T-cell (primary cell): ENCODE data around the gene ARAP1. TPM values are rescaled to one million over a fixed set of nuclear protein-coding genes. Genes with fewer than 3 reads are reported as not detected.

Source experiments
- ATAC-seq, 4 experiments: fragments of 200-7000 bp in 3 of 4; fragments of 150-1000 bp in 1 of 4; cut with Tn5 transposase; replicated peaks in 1 of 4; 1 replicate in 3 of 4; 2 replicates in 1 of 4; pipeline ENCODE4 v1.10.0; 2021; ENCODE audit warnings: moderate library complexity in 3 of 4, mild to moderate bottlenecking in 2 of 4, moderate number of reproducible peaks in 1 of 4
- CTCF ChIA-PET, 2 donors: fragments of 300-600 bp; sonication (Branson Sonifier 250); formaldehyde crosslinking; loops; one replicate each; lab custom pipeline; 2022; ENCODE audit warnings: antibody characterized with exemption in 2 of 2; lab: Charles Lee
- POLR2A ChIA-PET, 2 donors: fragments of 300-600 bp; sonication (Branson Sonifier 250); formaldehyde crosslinking; loops; one replicate each; lab custom pipeline; 2022; ENCODE audit warnings: antibody characterized with exemption in 2 of 2; lab: Charles Lee
- DNase-seq, 35 experiments: peaks; one replicate each; pipeline versions ENCODE4 v3.0.0 to v3.0.0-alpha.2; 2013 to 2023
- H3K27ac ChIP-seq: one replicate; pipeline ENCODE4 v1.5.1; 2013; ENCODE audit warnings: low read length
- H3K27me3 ChIP-seq, 2 experiments: replicated peaks in 1 of 2; 1 replicate in 1 of 2; 2 replicates in 1 of 2; pipeline versions ENCODE4 v1.6.1 to v1.7.0; 2013; ENCODE audit warnings: low read length in 1 of 2, mixed read lengths in 1 of 2; ENCODE audit not compliant: control insufficient read depth in 2 of 2, insufficient read depth in 2 of 2; ENCODE audit errors: extremely low read depth in 1 of 2
- H3K36me3 ChIP-seq, 2 donors: 1 replicate in 1 of 2; 2 replicates in 1 of 2; pipeline versions ENCODE4 v1.6.1 to v1.7.0; 2013; ENCODE audit warnings: low read length in 1 of 2; ENCODE audit not compliant: control insufficient read depth in 2 of 2, insufficient read depth in 1 of 2; ENCODE audit errors: extremely low read depth in 1 of 2
- H3K4me1 ChIP-seq, 2 experiments: 1 replicate in 1 of 2; 2 replicates in 1 of 2; pipeline versions ENCODE4 v1.6.1 to v1.7.0; 2013; ENCODE audit warnings: low read length in 2 of 2, mixed read lengths in 1 of 2; ENCODE audit not compliant: insufficient read depth in 2 of 2, control insufficient read depth in 1 of 2; ENCODE audit errors: extremely low read depth in 1 of 2
- H3K4me3 ChIP-seq, 2 donors: 1 replicate in 1 of 2; 2 replicates in 1 of 2; pipeline versions ENCODE4 v1.5.1 to v1.7.0; 2013; ENCODE audit warnings: mild to moderate bottlenecking in 2 of 2, low read length in 1 of 2, moderate library complexity in 1 of 2; ENCODE audit not compliant: control insufficient read depth in 1 of 2; ENCODE audit errors: extremely low read depth in 1 of 2
- H3K9me3 ChIP-seq: 2 replicates; pipeline ENCODE4 v1.7.0; 2013
- H3K27ac Mint-ChIP-seq, 2 donors: one replicate each; pipeline ENCODE4 v1.8.0; 2020 to 2021; ENCODE audit warnings: mild to moderate bottlenecking in 2 of 2, mixed read lengths in 2 of 2
- H3K27me3 Mint-ChIP-seq, 2 donors: one replicate each; pipeline ENCODE4 v1.8.0; 2021 to 2022; ENCODE audit warnings: mixed read lengths in 2 of 2
- H3K36me3 Mint-ChIP-seq: one replicate; pipeline ENCODE4 v1.8.0; 2021; ENCODE audit warnings: mixed read lengths
- H3K4me1 Mint-ChIP-seq, 3 donors: one replicate each; pipeline ENCODE4 v1.8.0; 2020 to 2022; ENCODE audit warnings: mixed read lengths in 3 of 3, mild to moderate bottlenecking in 1 of 3
- H3K4me3 Mint-ChIP-seq, 3 donors: one replicate each; pipeline ENCODE4 v1.8.0; 2020 to 2022; ENCODE audit warnings: mild to moderate bottlenecking in 3 of 3, mixed read lengths in 3 of 3, moderate library complexity in 3 of 3
- H3K9me3 Mint-ChIP-seq, 3 donors: one replicate each; pipeline ENCODE4 v1.8.0; 2020 to 2022; ENCODE audit warnings: mixed read lengths in 3 of 3
- WGBS: methylation state at CpG from one replicate; pipeline ENCODE4 v1.1.5; 2013; ENCODE audit warnings: missing lambda C conversion rate; ENCODE audit not compliant: insufficient coverage; 5-methylcytosine and 5-hydroxymethylcytosine counted together
- total RNA-seq, 35 experiments: library from RNA in 6 of 35; stranded (reverse) in 6 of 35; fragments of 120-200 nt in 1 of 35; gene quantifications; one replicate each; pipeline versions ENCODE4 v1.2.1 to v1.2.4 and lab custom pipeline; 2013 to 2026

The ARAP1 gene
- total RNA-seq, 5 donors from 2014 or later (not counting 1 experiment from before 2014, with no cell fraction given), result 117 to 162 (median 148) TPM

GRCh38 chr11:72641522-72642042 is 110.6 kb downstream of the ARAP1 start:
- H3K27me3 ChIP-seq, result peaks cover 5 to 59% of the 10 kb centered on the region in 2 experiments
- H3K9me3 Mint-ChIP-seq, result no peaks in the 10 kb centered on the region
- H3K4me1 Mint-ChIP-seq, result peaks cover 0 to 5% (median 0%) of the 10 kb centered on the region in 3 donors
- no peak overlapping the region for H3K4me3 ChIP-seq
- WGBS, result 56% methylated on average over 12 of the region's 12 CpGs
- POLR2A ChIA-PET, result no interaction called here
- ATAC-seq, result no peak
- H3K36me3 Mint-ChIP-seq, result no peaks in the 10 kb centered on the region
- H3K36me3 ChIP-seq, result no peaks in the 10 kb centered on the region
- CTCF ChIA-PET, result no interaction called here
- no peaks in the 10 kb centered on the region for H3K9me3 ChIP-seq
- DNase-seq, result no peak
- H3K27ac Mint-ChIP-seq, result no peak overlapping the region
- no peak overlapping the region for H3K4me3 Mint-ChIP-seq
- peaks cover 9 to 17% of the 10 kb centered on the region in 2 donors for H3K27me3 Mint-ChIP-seq
- H3K27ac ChIP-seq, result no peak overlapping the region
- peaks cover 0 to 18% of the 10 kb centered on the region in 2 experiments for H3K4me1 ChIP-seq

GRCh38 chr11:72639502-72640375 is 112.5 kb downstream of the ARAP1 start:
- Mint-ChIP-seq H3K36me3 (no peaks in the 10 kb centered on the region), H3K27me3 (peaks cover 15 to 20% of the 10 kb centered on the region in 2 donors), H3K4me3 (no peak overlapping the region), H3K27ac (no peak overlapping the region), H3K4me1 (peaks cover 0 to 5% (median 0%) of the 10 kb centered on the region in 3 donors), H3K9me3 (no peaks in the 10 kb centered on the region)
- Histone ChIP-seq H3K4me3 (no peak overlapping the region), H3K27me3 (peaks cover 5 to 62% of the 10 kb centered on the region in 2 experiments), H3K4me1 (peaks cover 0 to 18% of the 10 kb centered on the region in 2 experiments), H3K27ac (no peak overlapping the region), H3K36me3 (no peaks in the 10 kb centered on the region), H3K9me3 (no peaks in the 10 kb centered on the region)
- POLR2A ChIA-PET, result no interaction called here
- CTCF ChIA-PET, result no interaction called here
- DNase-seq (no peak), ATAC-seq (no peak)
- 72% methylated on average over 15 of the region's 23 CpGs for WGBS

GRCh38 chr11:72637926-72638325 is 114.3 kb downstream of the ARAP1 start:
- Histone ChIP-seq H3K9me3 (no peaks in the 10 kb centered on the region), H3K36me3 (no peaks in the 10 kb centered on the region), H3K4me1 (peaks cover 0 to 12% of the 10 kb centered on the region in 2 experiments), H3K27ac (no peak overlapping the region), H3K27me3 (peaks cover 5 to 57% of the 10 kb centered on the region in 2 experiments), H3K4me3 (no peak overlapping the region)
- H3K27me3 Mint-ChIP-seq, result peaks cover 13 to 17% of the 10 kb centered on the region in 2 donors
- ChIA-PET POLR2A (no interaction called here), CTCF (no interaction called here)
- no peaks in the 10 kb centered on the region for H3K36me3 Mint-ChIP-seq
- WGBS, result 82% methylated on average over 8 of the region's 8 CpGs
- no peak overlapping the region for H3K27ac Mint-ChIP-seq
- ATAC-seq (no peak), DNase-seq (no peak)
- no peaks in the 10 kb centered on the region for H3K9me3 Mint-ChIP-seq
- H3K4me1 Mint-ChIP-seq, result no peaks in the 10 kb centered on the region
- H3K4me3 Mint-ChIP-seq, result no peak overlapping the region

- Mint-ChIP-seq H3K9me3 (no peaks in the 10 kb centered on the region), H3K4me3 (no peak overlapping the region), H3K27me3 (peaks cover 13 to 17% of the 10 kb centered on the region in 2 donors), H3K4me1 (no peaks in the 10 kb centered on the region), H3K36me3 (no peaks in the 10 kb centered on the region), H3K27ac (peak overlapping the region in 1 of 2 donors; percentile 6)
- no peak for DNase-seq
- H3K27ac ChIP-seq, result no peak overlapping the region
- CTCF ChIA-PET, result no interaction called here
- peaks cover 5 to 60% of the 10 kb centered on the region in 2 experiments for H3K27me3 ChIP-seq
- peaks cover 0 to 7% of the 10 kb centered on the region in 2 experiments for H3K4me1 ChIP-seq
- POLR2A ChIA-PET, result no interaction called here
- no peaks in the 10 kb centered on the region for H3K36me3 ChIP-seq
- no peak for ATAC-seq
- no peak overlapping the region for H3K4me3 ChIP-seq
- H3K9me3 ChIP-seq, result no peaks in the 10 kb centered on the region
- no CpG with 5 or more reads among the region's 2 CpGs for WGBS
These were observed 115.0 kb downstream of the ARAP1 start for GRCh38 chr11:72637198-72637597.

GRCh38 chr11:72636376-72636775 is 115.8 kb downstream of the ARAP1 start:
- DNase-seq (no peak), ATAC-seq (no peak)
- Histone ChIP-seq H3K36me3 (no peaks in the 10 kb centered on the region), H3K27ac (no peak overlapping the region), H3K4me3 (no peak overlapping the region), H3K4me1 (no peaks in the 10 kb centered on the region), H3K9me3 (no peaks in the 10 kb centered on the region), H3K27me3 (peaks cover 5 to 55% of the 10 kb centered on the region in 2 experiments)
- H3K9me3 Mint-ChIP-seq, result no peaks in the 10 kb centered on the region
- POLR2A ChIA-PET, result interaction anchor here in 1 of 2 donors (0.6 kb wide), 1 partner anchor 660 kb away, joined by 3 read pairs; no protein-coding TSS in a partner anchor
- H3K27me3 Mint-ChIP-seq, result peaks cover 13 to 17% of the 10 kb centered on the region in 2 donors
- no peaks in the 10 kb centered on the region for H3K36me3 Mint-ChIP-seq
- 71% methylated on average over 2 of the region's 3 CpGs for WGBS
- no peak overlapping the region for H3K4me3 Mint-ChIP-seq
- CTCF ChIA-PET, result interaction anchor here (0.7 to 1.1 kb wide), 3 partner anchors 9 to 165 kb away, joined by 3 read pairs; no protein-coding TSS in a partner anchor
- no peak overlapping the region for H3K27ac Mint-ChIP-seq
- H3K4me1 Mint-ChIP-seq, result no peaks in the 10 kb centered on the region

GRCh38 chr11:72635933-72636332 is 116.3 kb downstream of the ARAP1 start:
- H3K36me3 Mint-ChIP-seq, result no peaks in the 10 kb centered on the region
- Histone ChIP-seq H3K36me3 (no peaks in the 10 kb centered on the region), H3K27me3 (peaks cover 5 to 52% of the 10 kb centered on the region in 2 experiments), H3K4me3 (no peak overlapping the region), H3K27ac (no peak overlapping the region), H3K4me1 (no peaks in the 10 kb centered on the region), H3K9me3 (no peaks in the 10 kb centered on the region)
- ChIA-PET CTCF (interaction anchor here (0.7 to 1.1 kb wide), 3 partner anchors 10 to 165 kb away, joined by 3 read pairs; no protein-coding TSS in a partner anchor), POLR2A (interaction anchor here in 1 of 2 donors (0.6 kb wide), 1 partner anchor 659 kb away, joined by 3 read pairs; no protein-coding TSS in a partner anchor)
- H3K27ac Mint-ChIP-seq, result no peak overlapping the region
- no peaks in the 10 kb centered on the region for H3K9me3 Mint-ChIP-seq
- ATAC-seq (no peak), DNase-seq (no peak)
- peaks cover 13 to 21% of the 10 kb centered on the region in 2 donors for H3K27me3 Mint-ChIP-seq
- 60% methylated on average over 4 of the region's 6 CpGs for WGBS
- H3K4me1 Mint-ChIP-seq, result no peaks in the 10 kb centered on the region
- H3K4me3 Mint-ChIP-seq, result no peak overlapping the region
